Osteoblast (primary cell): ENCODE data around the gene RALGPS1. TPM values are rescaled to one million over a fixed set of nuclear protein-coding genes. Genes with fewer than 3 reads are reported as not detected.

Experiments used
- DNase-seq: peaks from one replicate; pipeline ENCODE4 v3.0.0; 2011; ENCODE audit warnings: low spot score, mixed read lengths; ENCODE audit not compliant: insufficient read length; ENCODE audit errors: missing footprints
- H2AFZ ChIP-seq: 2 replicates; pipeline ENCODE4 v1.6.0; 2011; ENCODE audit warnings: mild to moderate bottlenecking, low read length
- H3K27ac ChIP-seq: 2 replicates; pipeline ENCODE4 v1.5.1; 2011; ENCODE audit warnings: mild to moderate bottlenecking, low read depth, low read length, moderate library complexity
- H3K27me3 ChIP-seq: 2 replicates; pipeline ENCODE4 v1.6.0; 2012; ENCODE audit warnings: mild to moderate bottlenecking, control low read depth, inconsistent platforms, low read length, moderate library complexity; ENCODE audit not compliant: insufficient read depth
- H3K36me3 ChIP-seq: 2 replicates; pipeline ENCODE4 v1.5.1; 2011; ENCODE audit warnings: mild to moderate bottlenecking, low read length, control low read depth, moderate library complexity; ENCODE audit not compliant: insufficient read depth
- H3K4me1 ChIP-seq: 2 replicates; pipeline ENCODE4 v1.5.1; 2011; ENCODE audit warnings: mild to moderate bottlenecking, low read length, control low read depth, moderate library complexity; ENCODE audit not compliant: insufficient read depth
- H3K4me2 ChIP-seq: 2 replicates; pipeline ENCODE4 v1.6.0; 2011; ENCODE audit warnings: mild to moderate bottlenecking, low read length; ENCODE audit not compliant: insufficient read depth
- H3K4me3 ChIP-seq: fragments of 200-600 bp; sonication (generic); 3 replicates; pipeline ENCODE4 v1.5.1; 2012; ENCODE audit warnings: mild to moderate bottlenecking, low read length, inconsistent platforms; ENCODE audit not compliant: insufficient read depth
- H3K79me2 ChIP-seq: 2 replicates; pipeline ENCODE4 v1.6.0; 2012; ENCODE audit warnings: mild to moderate bottlenecking, low read length, control low read depth, inconsistent platforms; ENCODE audit not compliant: insufficient read depth
- H3K9me3 ChIP-seq: 2 replicates; pipeline ENCODE4 v1.5.1; 2011; ENCODE audit warnings: low read depth, low read length, control low read depth
- H4K20me1 ChIP-seq: 2 replicates; pipeline ENCODE4 v1.6.0; 2012; ENCODE audit warnings: mild to moderate bottlenecking, low read length, control low read depth; ENCODE audit not compliant: insufficient read depth
- CTCF ChIP-seq: IDR thresholded peaks from 2 replicates; pipeline ENCODE4 v1.5.1; 2011; ENCODE audit warnings: mild to moderate bottlenecking, low read depth, low read length, moderate library complexity; ENCODE audit errors: extremely low read depth
- total RNA-seq: library from RNA; depleted of rRNA; stranded (reverse); fragments of >200 nt; gene quantifications from 2 replicates; pipeline ENCODE4 v1.2.3, GENCODE V29; 2012

RALGPS1 gene
- total RNA-seq, 1 donor: 5.1 TPM

- Histone ChIP-seq H3K9me3 (no peaks in the 10 kb centered on the region), H3K27me3 (peaks cover 26% of the 10 kb centered on the region), H3K27ac (no peak overlapping the region), H4K20me1 (no peaks in the 10 kb centered on the region), H3K4me3 (no peak overlapping the region), H3K79me2 (no peaks in the 10 kb centered on the region), H3K4me1 (peaks cover 11% of the 10 kb centered on the region), H3K4me2 (no peak overlapping the region), H2AFZ (no peak overlapping the region), H3K36me3 (no peaks in the 10 kb centered on the region)
- no peak for DNase-seq
- no peak for TF ChIP-seq CTCF
Measured at GRCh38 chr9:127211983-127212382, 297.4 kb downstream of the RALGPS1 start.

- H3K4me3 ChIP-seq: no peak overlapping the region
- H3K27me3 ChIP-seq: peaks cover 26% of the 10 kb centered on the region
- no peaks in the 10 kb centered on the region for H4K20me1 ChIP-seq
- no peak overlapping the region for H3K4me2 ChIP-seq
- no peaks in the 10 kb centered on the region for H3K9me3 ChIP-seq
- TF ChIP-seq CTCF: no peak
- no peaks in the 10 kb centered on the region for H3K36me3 ChIP-seq
- H3K79me2 ChIP-seq: no peaks in the 10 kb centered on the region
- no peak overlapping the region for H3K27ac ChIP-seq
- no peak for DNase-seq
- no peak overlapping the region for H2AFZ ChIP-seq
- H3K4me1 ChIP-seq: peaks cover 11% of the 10 kb centered on the region
Measured at GRCh38 chr9:127212453-127212852, 297.9 kb downstream of the RALGPS1 start.

- Histone ChIP-seq H2AFZ (no peak overlapping the region), H3K79me2 (no peaks in the 10 kb centered on the region), H3K4me2 (no peak overlapping the region), H3K4me3 (no peak overlapping the region), H3K9me3 (no peaks in the 10 kb centered on the region), H3K4me1 (peaks cover 11% of the 10 kb centered on the region), H3K27me3 (peaks cover 30% of the 10 kb centered on the region), H3K27ac (no peak overlapping the region), H3K36me3 (no peaks in the 10 kb centered on the region), H4K20me1 (no peaks in the 10 kb centered on the region)
- no peak for DNase-seq
- TF ChIP-seq CTCF: no peak
Measured at GRCh38 chr9:127213859-127214258, 299.3 kb downstream of the RALGPS1 start.

GRCh38 chr9:127214421-127215267 is 300.1 kb downstream of the RALGPS1 start:
- H3K36me3 ChIP-seq: no peaks in the 10 kb centered on the region
- H3K27ac ChIP-seq: no peak overlapping the region
- no peaks in the 10 kb centered on the region for H4K20me1 ChIP-seq
- H3K4me2 ChIP-seq: peak overlapping the region; percentile 29
- H3K27me3 ChIP-seq: peaks cover 30% of the 10 kb centered on the region
- H2AFZ ChIP-seq: no peak overlapping the region
- no peaks in the 10 kb centered on the region for H3K79me2 ChIP-seq
- no peaks in the 10 kb centered on the region for H3K9me3 ChIP-seq
- no peak overlapping the region for H3K4me3 ChIP-seq
- TF ChIP-seq CTCF: peak; percentile 87
- H3K4me1 ChIP-seq: peaks cover 11% of the 10 kb centered on the region
- DNase-seq: peak; percentile 96
